HT1080 (cell line): ENCODE results near the gene DPYSL3. TPM values are rescaled to one million over a fixed set of nuclear protein-coding genes. Genes with fewer than 3 reads are reported as not detected.

Experiments used
- DNase-seq: peaks from one replicate; pipeline ENCODE4 v3.0.0-alpha.2; 2015; ENCODE audit warnings: low read depth
- total RNA-seq: library from RNA; depleted of rRNA; stranded (reverse); fragments of >200 nt; shearing (Covaris generic); gene quantifications from 2 replicates; pipeline ENCODE4 v1.2.3, GENCODE V29; 2014

Gene DPYSL3
- total RNA-seq, 1 experiment from 2014 or later: 54.4 TPM

- no peak for DNase-seq
Measured at GRCh38 chr5:147515269-147515668, 5.4 kb upstream of the DPYSL3 start.

- DNase-seq: no peak
Measured at GRCh38 chr5:147512659-147513379, 3.0 kb upstream of the DPYSL3 start.

GRCh38 chr5:147510885-147511284 is 1.0 kb upstream of the DPYSL3 start:
- no peak for DNase-seq

- DNase-seq: peak; percentile 43
Measured at GRCh38 chr5:147509041-147509709, 693 bp downstream of the DPYSL3 start.

- no peak for DNase-seq
Measured at GRCh38 chr5:147508711-147509040, 1.2 kb downstream of the DPYSL3 start.

DNA sequence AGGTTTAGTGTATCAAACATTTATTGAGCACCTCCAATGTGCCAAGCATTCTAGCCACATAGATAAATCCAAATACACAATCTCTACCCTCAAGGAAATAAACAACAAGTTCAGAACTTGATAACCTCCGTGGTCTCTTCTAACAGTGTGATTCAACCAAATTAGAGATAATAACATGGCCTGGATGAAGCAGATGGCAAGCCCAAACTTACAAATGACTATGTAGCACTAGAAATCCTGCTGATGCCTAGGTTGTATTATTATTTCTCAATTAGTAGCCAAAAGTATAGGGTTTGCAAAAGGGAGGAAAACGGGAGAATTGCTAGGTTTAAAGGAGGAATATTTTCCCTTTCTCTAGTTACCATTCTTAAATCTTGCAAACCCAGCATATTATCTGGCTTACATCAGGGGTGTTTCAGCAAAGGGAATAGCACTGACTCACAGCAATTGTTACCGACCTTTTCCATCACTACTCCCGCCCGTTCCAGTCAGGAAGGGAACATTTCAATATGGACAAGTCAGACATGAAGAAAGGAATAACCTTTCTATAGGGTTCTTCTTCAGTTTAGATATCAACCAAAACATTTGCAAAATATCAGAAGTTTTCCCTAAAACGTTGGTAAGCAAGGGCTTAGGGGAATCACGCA is 2.3 kb downstream of the DPYSL3 start:
- DNase-seq: peak; percentile 54

DNA sequence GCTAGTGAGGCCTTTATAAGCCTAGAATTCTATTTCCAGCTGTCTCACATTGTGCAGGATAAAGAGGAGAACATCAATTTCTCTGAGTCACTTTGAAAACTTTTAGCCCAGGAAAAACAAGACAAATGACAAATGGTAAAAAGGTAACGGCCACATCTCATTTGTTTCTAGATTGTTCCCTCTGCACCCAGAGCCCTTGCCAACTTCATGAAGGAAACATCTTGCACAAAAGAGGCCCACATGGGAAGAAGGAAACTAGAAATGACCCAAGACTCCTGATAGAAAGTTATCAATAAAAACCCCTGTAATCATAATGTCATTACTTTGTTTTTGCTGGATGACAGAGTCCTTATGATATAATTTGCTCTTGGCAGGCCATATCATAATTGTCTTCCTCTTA is 5.3 kb downstream of the DPYSL3 start:
- DNase-seq: no peak

DNA sequence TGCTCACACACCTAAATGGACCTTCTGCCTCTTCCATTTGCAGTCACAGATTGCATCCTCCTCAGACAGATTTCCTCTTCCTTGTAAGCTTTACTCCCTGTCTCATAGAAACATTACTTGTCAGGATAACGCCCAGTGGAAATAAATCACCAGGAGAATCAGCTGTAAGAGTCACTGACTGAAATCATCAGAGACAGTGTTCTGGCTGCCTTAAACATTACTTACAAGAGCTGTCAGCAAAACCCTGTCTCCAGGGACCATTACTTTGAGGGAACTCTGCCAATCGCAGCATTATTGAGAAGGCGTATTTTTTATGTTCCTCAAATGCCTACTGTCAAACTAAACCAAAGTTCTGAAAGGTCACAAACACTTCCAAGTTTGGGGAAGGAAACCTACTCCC is 5.9 kb downstream of the DPYSL3 start:
- DNase-seq: no peak

- no peak for DNase-seq
Measured at GRCh38 chr5:147490989-147491388, 18.9 kb downstream of the DPYSL3 start.

- DNase-seq: no peak
Measured at GRCh38 chr5:147487031-147487750, 22.7 kb downstream of the DPYSL3 start.

- no peak for DNase-seq
Measured at GRCh38 chr5:147485814-147486213, 24.1 kb downstream of the DPYSL3 start.

- DNase-seq: no peak
Measured at GRCh38 chr5:147485046-147485445, 24.8 kb downstream of the DPYSL3 start.

GRCh38 chr5:147484708-147485020 is 25.2 kb downstream of the DPYSL3 start:
- no peak for DNase-seq

- DNase-seq: peak; percentile 57
Measured at GRCh38 chr5:147483961-147484707, 25.7 kb downstream of the DPYSL3 start.

DNA sequence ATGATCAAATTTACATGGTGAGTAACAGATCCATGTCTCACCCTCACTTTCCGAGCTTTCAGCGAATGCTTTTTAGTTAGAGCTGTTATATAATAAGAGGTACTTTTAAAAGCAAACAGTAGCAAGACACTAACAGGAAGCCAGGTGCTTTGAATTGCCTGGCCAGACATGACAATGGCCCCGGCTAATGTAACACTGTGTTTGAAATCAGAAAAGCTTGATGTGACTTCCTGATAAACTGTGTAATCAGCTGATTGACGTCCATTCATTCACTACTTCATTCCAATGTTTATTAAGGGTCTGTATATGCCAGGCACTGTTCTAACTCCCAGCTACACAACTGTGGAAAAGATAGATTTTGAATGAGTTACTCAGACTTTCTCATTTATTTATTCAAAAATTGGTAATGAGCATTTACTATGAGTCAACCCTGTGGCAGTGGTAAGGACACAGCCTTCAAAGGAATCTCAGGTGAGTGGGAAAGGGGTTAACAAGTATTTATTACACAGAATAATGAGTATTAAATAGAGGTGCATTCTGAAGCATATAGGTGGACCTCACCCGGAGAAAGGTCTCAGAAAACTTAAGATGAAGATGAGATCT is 26.6 kb downstream of the DPYSL3 start:
- DNase-seq: no peak

DNA sequence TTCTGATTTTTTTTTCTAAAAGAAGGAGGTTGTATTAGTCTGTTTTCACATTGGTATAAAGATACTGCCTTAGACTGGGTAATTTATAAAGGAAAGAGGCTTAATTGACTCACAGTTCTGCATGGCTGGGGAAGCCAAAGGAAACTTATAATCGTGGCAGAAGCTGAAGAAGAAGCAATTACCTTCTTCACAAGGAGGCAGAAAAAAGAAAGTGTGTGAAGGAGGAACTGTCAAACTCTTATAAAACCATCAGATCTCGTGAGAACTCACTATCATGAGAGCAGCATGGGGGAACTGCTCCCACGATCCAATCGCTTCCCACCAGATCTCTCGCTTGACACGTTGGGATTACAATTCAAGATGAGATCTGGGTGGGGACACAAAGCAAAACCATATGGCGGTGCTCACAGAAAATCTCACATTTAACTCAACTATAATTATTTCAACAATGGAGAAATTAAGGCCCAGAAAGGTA is 27.1 kb downstream of the DPYSL3 start:
- DNase-seq: no peak

DNA sequence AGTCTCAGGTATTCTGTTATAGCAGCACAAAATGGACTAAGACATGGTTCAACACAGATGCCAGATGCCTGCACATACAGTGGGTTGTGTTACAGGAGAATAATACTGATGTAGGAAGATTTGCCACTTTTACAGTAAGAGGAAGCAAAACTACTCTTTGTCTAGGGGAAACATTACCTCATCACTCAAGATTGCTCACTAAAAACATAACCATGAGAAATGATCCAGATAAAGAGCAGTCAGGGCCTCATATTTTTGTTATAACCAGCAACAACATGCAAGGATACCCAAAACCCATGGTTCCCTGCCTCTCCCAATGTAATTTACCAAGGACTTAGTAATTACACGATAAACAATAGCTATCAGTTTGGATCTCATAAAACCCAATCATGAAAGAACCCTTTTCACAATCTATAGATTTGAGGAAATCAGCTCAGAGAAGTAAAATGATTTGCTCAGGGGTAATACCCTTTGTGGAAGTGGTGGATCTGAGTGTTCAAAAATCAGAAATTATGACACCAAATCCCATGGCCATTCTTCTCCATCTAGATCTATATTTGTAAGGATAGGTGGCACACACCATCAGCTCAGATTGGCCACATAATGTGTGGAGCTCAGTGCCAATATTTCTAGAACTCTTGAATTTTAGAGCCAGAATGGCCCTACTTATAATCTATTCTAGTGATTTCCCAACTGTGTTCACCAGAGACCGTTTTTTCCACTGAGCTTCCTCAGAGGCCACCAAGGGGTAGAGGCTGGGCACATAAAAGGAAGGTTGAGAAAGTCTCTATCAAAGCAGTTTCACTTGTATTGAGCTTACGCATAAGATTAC is 27.8 kb downstream of the DPYSL3 start:
- DNase-seq: peak; percentile 17

- no peak for DNase-seq
Measured at GRCh38 chr5:147481376-147481775, 28.5 kb downstream of the DPYSL3 start.

DNA sequence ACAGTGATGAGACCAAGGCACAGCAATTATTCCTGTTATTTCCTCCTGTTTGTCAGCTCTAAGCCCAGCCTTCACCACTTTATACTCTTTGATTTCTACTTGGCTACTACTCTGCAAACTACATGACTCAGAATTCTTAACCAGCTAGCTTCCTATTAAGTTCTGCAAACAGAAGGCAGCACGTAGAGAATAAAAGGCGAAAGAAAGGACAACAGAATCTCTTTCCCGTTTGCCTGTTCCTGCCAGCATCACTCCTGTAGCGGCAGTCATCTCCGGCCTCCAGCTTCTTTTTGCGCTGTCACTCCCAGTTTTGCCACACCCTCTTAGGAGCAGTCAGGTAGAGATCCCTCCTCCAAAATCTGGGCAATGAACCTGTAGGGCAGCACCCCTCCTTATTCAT is 29.9 kb downstream of the DPYSL3 start:
- DNase-seq: peak; percentile 52

- DNase-seq: no peak
Measured at GRCh38 chr5:147479444-147479843, 30.4 kb downstream of the DPYSL3 start.
